Activated naive CD8-positive, alpha-beta T cell treated with anti-CD3 and anti-CD28 coated beads, Interleukin-2, amount 50 U/mL, for 24 hours (primary cell): ENCODE results near the gene ARF6.

Source experiments
- ATAC-seq: fragments of 150-1000 bp; cut with Tn5 transposase; one replicate; pipeline ENCODE4 v1.10.0; 2021
- DNase-seq: peaks from one replicate; pipeline ENCODE4 v3.0.0; 2021
- H3K27ac Mint-ChIP-seq: one replicate; pipeline ENCODE4 v1.8.0; 2021; ENCODE audit warnings: mild to moderate bottlenecking, mixed read lengths
- H3K27me3 Mint-ChIP-seq: one replicate; pipeline ENCODE4 v1.8.0; 2021; ENCODE audit warnings: mixed read lengths
- H3K36me3 Mint-ChIP-seq: one replicate; pipeline ENCODE4 v1.8.0; 2021; ENCODE audit warnings: low read depth, mixed read lengths
- H3K4me1 Mint-ChIP-seq: one replicate; pipeline ENCODE4 v1.8.0; 2021; ENCODE audit warnings: mixed read lengths
- H3K4me3 Mint-ChIP-seq: one replicate; pipeline ENCODE4 v1.8.0; 2021; ENCODE audit warnings: mild to moderate bottlenecking, moderate library complexity, mixed read lengths
- H3K9me3 Mint-ChIP-seq: one replicate; pipeline ENCODE4 v1.8.0; 2021; ENCODE audit warnings: mixed read lengths

Gene ARF6

GRCh38 chr14:49892636-49893308, at the start of gene ARF6:
ARF6 (plus strand) TSS chr14:49893082; CDS start chr14:49893737, 655 bp downstream.
- Mint-ChIP-seq H3K27ac (peak within 1 kb of the TSS; percentile 99), H3K4me3 (peak within 1 kb of the TSS; percentile 99), H3K27me3 (peaks cover 5% of the 10 kb centered on the region), H3K9me3 (no peaks in the 10 kb centered on the region), H3K4me1 (peaks cover 38% of the 10 kb centered on the region), H3K36me3 (peaks cover 57% of the 10 kb centered on the region)
- peak; percentile 98 for DNase-seq
- ATAC-seq = peak; percentile 75

GRCh38 chr14:49849213-49849847, 43.6 kb upstream of the ARF6 start:
- Mint-ChIP-seq H3K27ac (peak overlapping the region; percentile 31), H3K4me1 (peaks cover 44% of the 10 kb centered on the region), H3K4me3 (no peak overlapping the region), H3K36me3 (peaks cover 36% of the 10 kb centered on the region), H3K27me3 (no peaks in the 10 kb centered on the region), H3K9me3 (no peaks in the 10 kb centered on the region)
- ATAC-seq (no peak), DNase-seq (no peak)

- Mint-ChIP-seq H3K4me3 (peak overlapping the region; percentile 96), H3K4me1 (peaks cover 44% of the 10 kb centered on the region)
- DNase-seq = no peak
Measured at GRCh38 chr14:49851813-49852212, 41.1 kb upstream of the ARF6 start.

GRCh38 chr14:49852301-49853157, 40.4 kb upstream of the ARF6 start, which contains the start of gene NEMF:
NEMF (minus strand) TSS chr14:49852788; CDS start chr14:49852753, 35 bp downstream.
- Mint-ChIP-seq H3K27me3 (no peaks in the 10 kb centered on the region), H3K4me1 (peaks cover 46% of the 10 kb centered on the region), H3K27ac (peak within 1 kb of the TSS; percentile 98), H3K4me3 (peak within 1 kb of the TSS; percentile 96), H3K36me3 (peaks cover 26% of the 10 kb centered on the region), H3K9me3 (no peaks in the 10 kb centered on the region)
- peak; percentile 85 for DNase-seq
- peak; percentile 86 for ATAC-seq

More at GRCh38 chr14:49851813-49852212, 41.1 kb upstream of the ARF6 start:
- peaks cover 26% of the 10 kb centered on the region for H3K36me3 Mint-ChIP-seq
- no peak for ATAC-seq
- H3K9me3 Mint-ChIP-seq = no peaks in the 10 kb centered on the region
- no peaks in the 10 kb centered on the region for H3K27me3 Mint-ChIP-seq
- H3K27ac Mint-ChIP-seq = peak overlapping the region; percentile 98

- no peaks in the 10 kb centered on the region for H3K9me3 Mint-ChIP-seq
- DNase-seq = no peak
- peak overlapping the region; percentile 96 for H3K4me3 Mint-ChIP-seq
- H3K27me3 Mint-ChIP-seq = no peaks in the 10 kb centered on the region
- ATAC-seq = peak; percentile 18
- peak overlapping the region; percentile 98 for H3K27ac Mint-ChIP-seq
- H3K36me3 Mint-ChIP-seq = peaks cover 24% of the 10 kb centered on the region
- H3K4me1 Mint-ChIP-seq = peaks cover 49% of the 10 kb centered on the region
Measured at GRCh38 chr14:49853158-49853477, 39.8 kb upstream of the ARF6 start.

GRCh38 chr14:49853572-49854375, 39.1 kb upstream of the ARF6 start:
- no peaks in the 10 kb centered on the region for H3K9me3 Mint-ChIP-seq
- peak overlapping the region; percentile 96 for H3K4me3 Mint-ChIP-seq
- ATAC-seq (peak; percentile 74), DNase-seq (peak; percentile 70)
- H3K4me1 Mint-ChIP-seq = peaks cover 54% of the 10 kb centered on the region
- peaks cover 23% of the 10 kb centered on the region for H3K36me3 Mint-ChIP-seq
- H3K27ac Mint-ChIP-seq = peak overlapping the region; percentile 98
- no peaks in the 10 kb centered on the region for H3K27me3 Mint-ChIP-seq

GRCh38 chr14:49857427-49858003, 35.4 kb upstream of the ARF6 start:
- no peak overlapping the region for H3K4me3 Mint-ChIP-seq
- ATAC-seq = no peak

GRCh38 chr14:49858383-49858782, 34.5 kb upstream of the ARF6 start:
- Mint-ChIP-seq H3K4me1 (peaks cover 45% of the 10 kb centered on the region), H3K4me3 (no peak overlapping the region), H3K27ac (no peak overlapping the region), H3K36me3 (peaks cover 3% of the 10 kb centered on the region), H3K9me3 (no peaks in the 10 kb centered on the region), H3K27me3 (peaks cover 2% of the 10 kb centered on the region)
- DNase-seq (no peak), ATAC-seq (no peak)

More at GRCh38 chr14:49857427-49858003, 35.4 kb upstream of the ARF6 start:
- Mint-ChIP-seq H3K9me3 (no peaks in the 10 kb centered on the region), H3K4me1 (peaks cover 49% of the 10 kb centered on the region), H3K27ac (peak overlapping the region; percentile 34), H3K36me3 (peaks cover 3% of the 10 kb centered on the region), H3K27me3 (no peaks in the 10 kb centered on the region)
- no peak for DNase-seq

GRCh38 chr14:49860988-49861698, 31.7 kb upstream of the ARF6 start:
- peaks cover 39% of the 10 kb centered on the region for H3K4me1 Mint-ChIP-seq
- no peak for DNase-seq
- H3K36me3 Mint-ChIP-seq = peaks cover 3% of the 10 kb centered on the region
- no peaks in the 10 kb centered on the region for H3K9me3 Mint-ChIP-seq
- peaks cover 2% of the 10 kb centered on the region for H3K27me3 Mint-ChIP-seq
- no peak overlapping the region for H3K4me3 Mint-ChIP-seq
- H3K27ac Mint-ChIP-seq = no peak overlapping the region
- ATAC-seq = no peak

GRCh38 chr14:49861699-49862088, 31.2 kb upstream of the ARF6 start:
- peaks cover 39% of the 10 kb centered on the region for H3K4me1 Mint-ChIP-seq
- peak; percentile 66 for DNase-seq
- no peak overlapping the region for H3K4me3 Mint-ChIP-seq
- peaks cover 3% of the 10 kb centered on the region for H3K36me3 Mint-ChIP-seq
- H3K27ac Mint-ChIP-seq = no peak overlapping the region
- H3K9me3 Mint-ChIP-seq = no peaks in the 10 kb centered on the region
- peak; percentile 4 for ATAC-seq
- peaks cover 2% of the 10 kb centered on the region for H3K27me3 Mint-ChIP-seq

GRCh38 chr14:49862089-49862673, 30.7 kb upstream of the ARF6 start:
- Mint-ChIP-seq H3K4me3 (no peak overlapping the region), H3K27me3 (peaks cover 2% of the 10 kb centered on the region), H3K4me1 (peaks cover 39% of the 10 kb centered on the region), H3K36me3 (peaks cover 3% of the 10 kb centered on the region), H3K9me3 (no peaks in the 10 kb centered on the region), H3K27ac (no peak overlapping the region)
- ATAC-seq (peak; percentile 57), DNase-seq (peak; percentile 85)

- H3K4me3 Mint-ChIP-seq = no peak overlapping the region
- H3K9me3 Mint-ChIP-seq = no peaks in the 10 kb centered on the region
- peaks cover 37% of the 10 kb centered on the region for H3K4me1 Mint-ChIP-seq
- H3K27ac Mint-ChIP-seq = no peak overlapping the region
- peaks cover 2% of the 10 kb centered on the region for H3K27me3 Mint-ChIP-seq
- ATAC-seq (peak; percentile 9), DNase-seq (no peak)
- peaks cover 3% of the 10 kb centered on the region for H3K36me3 Mint-ChIP-seq
Measured at GRCh38 chr14:49863487-49864281, 29.2 kb upstream of the ARF6 start.
